Fibroblast of lung (primary cell): ENCODE results near the gene POLR1E. TPM values are rescaled to one million over a fixed set of nuclear protein-coding genes. Genes with fewer than 3 reads are reported as not detected.

Experiments
- DNase-seq, 2 donors: peaks; one replicate each; pipeline versions ENCODE4 v3.0.0 to v3.0.0-alpha.2; 2010; ENCODE audit warnings: low read depth in 2 of 2
- H2AFZ ChIP-seq: 2 replicates; pipeline ENCODE4 v1.5.1; 2012; ENCODE audit warnings: low read length, control low read depth, inconsistent platforms
- H3K27ac ChIP-seq: 2 replicates; pipeline ENCODE4 v1.5.1; 2011; ENCODE audit warnings: low read length, control low read depth; ENCODE audit not compliant: insufficient read depth
- H3K27me3 ChIP-seq: 2 replicates; pipeline ENCODE4 v1.5.1; 2011; ENCODE audit warnings: mild to moderate bottlenecking, low read length; ENCODE audit not compliant: control insufficient read depth, insufficient read depth
- H3K36me3 ChIP-seq: 2 replicates; pipeline ENCODE4 v1.5.1; 2011; ENCODE audit warnings: low read length; ENCODE audit not compliant: control insufficient read depth, insufficient read depth
- H3K4me1 ChIP-seq: 2 replicates; pipeline ENCODE4 v1.5.1; 2011; ENCODE audit warnings: low read length; ENCODE audit not compliant: control insufficient read depth, insufficient read depth; ENCODE audit errors: extremely low read depth
- H3K4me2 ChIP-seq: 2 replicates; pipeline ENCODE4 v1.5.1; 2011; ENCODE audit warnings: low read length, control low read depth; ENCODE audit not compliant: insufficient read depth; ENCODE audit errors: extremely low read depth
- H3K4me3 ChIP-seq, 4 experiments: fragments of 200-600 bp in 1 of 4; sonication (generic) in 1 of 4; replicated peaks in 1 of 4; 2 replicates each; pipeline ENCODE4 v1.5.1; 2011 to 2016; ENCODE audit warnings: low read length in 4 of 4, low read depth in 3 of 4, mild to moderate bottlenecking in 3 of 4, control low read depth in 2 of 4, inconsistent platforms in 1 of 4, mixed read lengths in 1 of 4; ENCODE audit not compliant: insufficient read depth in 1 of 4; ENCODE audit errors: control extremely low read depth in 1 of 4
- H3K79me2 ChIP-seq: 2 replicates; pipeline ENCODE4 v1.5.1; 2012; ENCODE audit warnings: mild to moderate bottlenecking, low read length, inconsistent platforms; ENCODE audit not compliant: control insufficient read depth, insufficient read depth
- H3K9ac ChIP-seq: 2 replicates; pipeline ENCODE4 v1.5.1; 2011; ENCODE audit warnings: mild to moderate bottlenecking, low read length, control low read depth; ENCODE audit not compliant: insufficient read depth
- H3K9me3 ChIP-seq: 2 replicates; pipeline ENCODE4 v1.5.1; 2012; ENCODE audit warnings: low read depth, low read length; ENCODE audit not compliant: control insufficient read depth, insufficient read depth
- H4K20me1 ChIP-seq: 2 replicates; pipeline ENCODE4 v1.5.1; 2011; ENCODE audit warnings: low read length; ENCODE audit not compliant: control insufficient read depth, insufficient read depth; ENCODE audit errors: extremely low read depth
- EZH2 ChIP-seq: IDR thresholded peaks from 2 replicates; pipeline ENCODE4 v1.5.1; 2012; ENCODE audit warnings: low read length, control low read depth, mild to moderate bottlenecking; ENCODE audit errors: missing control alignments
- polyA plus RNA-seq, 2 donors: library from polyadenylated mRNA; depleted of rRNA in 1 of 2; stranded (reverse) in 1 of 2; unstranded in 1 of 2; fragments of >200 nt; gene quantifications; 2 replicates each; pipeline ENCODE4 v1.2.1, GENCODE V29; 2011 to 2012; ENCODE audit warnings: missing spikeins in 1 of 2
- total RNA-seq: library from RNA; depleted of rRNA; stranded (reverse); fragments of >200 nt; gene quantifications from 2 replicates; pipeline ENCODE4 v1.2.1, GENCODE V29; 2014
- TF ChIP-seq, protein P1 (sequence below), 2 donors: IDR thresholded peaks in 1 of 2; conservative IDR thresholded peaks in 1 of 2; 1 replicate in 1 of 2; 2 replicates in 1 of 2; pipeline ENCODE4 v1.5.1; 2011 to 2012; ENCODE audit warnings: low read length in 2 of 2, control low read depth in 1 of 2, inconsistent platforms in 1 of 2, low read depth in 1 of 2, mild to moderate bottlenecking in 1 of 2

POLR1E gene
- total and polyA plus RNA-seq, 2 donors (not counting 1 experiment from before 2014, with no cell fraction given) = 30.9 to 31.7 TPM

DNA sequence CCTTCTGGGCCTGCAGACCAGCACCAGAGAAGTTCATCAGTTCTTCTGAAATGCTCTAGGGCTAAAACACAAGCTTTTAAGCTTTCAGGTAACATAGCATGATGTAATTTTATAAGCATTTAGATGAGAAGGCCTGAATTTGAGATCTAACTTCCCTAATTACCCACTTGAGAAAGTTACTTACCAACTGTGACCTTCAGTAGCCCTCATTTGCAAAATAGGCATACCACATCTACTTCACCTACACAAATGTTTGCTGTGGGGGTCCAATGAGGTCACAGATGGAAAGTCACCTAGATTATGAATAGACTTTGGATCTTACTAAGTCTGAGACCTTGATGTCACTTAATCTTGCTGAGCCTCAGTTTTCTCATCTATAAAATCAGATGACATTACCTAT lies 53.9 kb downstream of the POLR1E start:
- Histone ChIP-seq H2AFZ (no peak overlapping the region), H3K27ac (no peak overlapping the region), H3K27me3 (no peaks in the 10 kb centered on the region), H3K4me3 (no peak overlapping the region), H3K4me2 (no peak overlapping the region), H3K79me2 (no peaks in the 10 kb centered on the region), H3K36me3 (peaks cover 5% of the 10 kb centered on the region), H3K9ac (no peak overlapping the region), H4K20me1 (no peaks in the 10 kb centered on the region), H3K4me1 (no peaks in the 10 kb centered on the region), H3K9me3 (no peaks in the 10 kb centered on the region)
- TF ChIP-seq, protein P1, sequence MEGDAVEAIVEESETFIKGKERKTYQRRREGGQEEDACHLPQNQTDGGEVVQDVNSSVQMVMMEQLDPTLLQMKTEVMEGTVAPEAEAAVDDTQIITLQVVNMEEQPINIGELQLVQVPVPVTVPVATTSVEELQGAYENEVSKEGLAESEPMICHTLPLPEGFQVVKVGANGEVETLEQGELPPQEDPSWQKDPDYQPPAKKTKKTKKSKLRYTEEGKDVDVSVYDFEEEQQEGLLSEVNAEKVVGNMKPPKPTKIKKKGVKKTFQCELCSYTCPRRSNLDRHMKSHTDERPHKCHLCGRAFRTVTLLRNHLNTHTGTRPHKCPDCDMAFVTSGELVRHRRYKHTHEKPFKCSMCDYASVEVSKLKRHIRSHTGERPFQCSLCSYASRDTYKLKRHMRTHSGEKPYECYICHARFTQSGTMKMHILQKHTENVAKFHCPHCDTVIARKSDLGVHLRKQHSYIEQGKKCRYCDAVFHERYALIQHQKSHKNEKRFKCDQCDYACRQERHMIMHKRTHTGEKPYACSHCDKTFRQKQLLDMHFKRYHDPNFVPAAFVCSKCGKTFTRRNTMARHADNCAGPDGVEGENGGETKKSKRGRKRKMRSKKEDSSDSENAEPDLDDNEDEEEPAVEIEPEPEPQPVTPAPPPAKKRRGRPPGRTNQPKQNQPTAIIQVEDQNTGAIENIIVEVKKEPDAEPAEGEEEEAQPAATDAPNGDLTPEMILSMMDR (conservative IDR thresholded peaks at IDR 0.05 in 1 of 2, IDR thresholded peaks at IDR 0.05 in 1 of 2; ENCODE audit: low read depth in 1 of 2, low read length in 2 of 2) = no peak
- TF ChIP-seq EZH2 = no peak
- no peak for DNase-seq

DNA sequence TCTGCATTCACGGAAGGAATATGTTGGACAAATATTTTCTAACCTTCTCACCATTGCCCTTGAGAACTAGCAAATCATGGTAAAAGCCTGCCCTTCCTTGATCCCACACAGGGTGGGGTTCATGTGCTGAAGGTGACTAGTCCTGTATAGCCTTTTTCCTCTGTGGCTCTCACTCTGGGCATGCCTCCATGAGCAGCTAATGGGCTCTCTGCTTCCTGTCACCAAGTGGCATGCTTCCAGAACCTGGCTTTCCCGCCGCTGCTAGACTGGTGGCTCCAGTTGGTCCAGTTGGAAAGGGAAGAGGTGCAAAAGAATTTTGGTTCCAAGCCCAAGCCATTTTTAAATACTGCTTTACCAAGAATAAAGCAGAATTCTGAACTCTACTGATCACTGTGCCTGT lies 54.9 kb downstream of the POLR1E start:
- Histone ChIP-seq H3K27ac (no peak overlapping the region), H3K27me3 (no peaks in the 10 kb centered on the region), H3K9me3 (no peaks in the 10 kb centered on the region), H3K79me2 (no peaks in the 10 kb centered on the region), H3K4me3 (no peak overlapping the region), H3K4me2 (no peak overlapping the region), H3K9ac (no peak overlapping the region), H4K20me1 (no peaks in the 10 kb centered on the region), H3K36me3 (peaks cover 5% of the 10 kb centered on the region), H3K4me1 (no peaks in the 10 kb centered on the region), H2AFZ (no peak overlapping the region)
- DNase-seq = no peak
- TF ChIP-seq, protein P1 (conservative IDR thresholded peaks at IDR 0.05 in 1 of 2, IDR thresholded peaks at IDR 0.05 in 1 of 2; ENCODE audit: low read depth in 1 of 2, low read length in 2 of 2) = no peak
- no peak for TF ChIP-seq EZH2

DNA sequence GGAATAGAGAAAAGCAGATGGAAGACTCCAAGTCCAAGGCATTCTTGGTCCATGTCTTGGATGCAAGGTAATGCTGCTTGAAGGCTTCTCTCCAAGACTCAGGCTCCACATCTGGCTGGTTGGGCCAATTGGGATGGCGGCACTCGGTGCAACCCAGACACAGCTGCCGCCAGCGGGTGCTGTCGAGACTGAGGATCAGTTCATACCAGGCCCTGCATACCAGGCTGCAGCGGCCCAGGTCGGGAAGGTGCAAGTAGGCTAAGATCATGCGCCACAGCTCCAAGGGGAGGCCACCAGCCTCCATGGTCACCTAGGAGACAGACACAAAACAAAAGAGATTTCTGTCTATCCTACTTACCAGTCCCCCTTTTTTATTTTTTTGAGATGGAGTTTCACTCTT lies 55.7 kb downstream of the POLR1E start:
- H2AFZ ChIP-seq = no peak overlapping the region
- H3K4me2 ChIP-seq = no peak overlapping the region
- H3K9me3 ChIP-seq = no peaks in the 10 kb centered on the region
- no peak for DNase-seq
- H3K27ac ChIP-seq = no peak overlapping the region
- no peaks in the 10 kb centered on the region for H4K20me1 ChIP-seq
- no peaks in the 10 kb centered on the region for H3K4me1 ChIP-seq
- H3K79me2 ChIP-seq = no peaks in the 10 kb centered on the region
- H3K4me3 ChIP-seq = no peak overlapping the region
- TF ChIP-seq EZH2 = no peak
- TF ChIP-seq, protein P1 (conservative IDR thresholded peaks at IDR 0.05 in 1 of 2, IDR thresholded peaks at IDR 0.05 in 1 of 2; ENCODE audit: low read depth in 1 of 2, low read length in 2 of 2) = no peak
- peaks cover 5% of the 10 kb centered on the region for H3K36me3 ChIP-seq
- H3K27me3 ChIP-seq = no peaks in the 10 kb centered on the region
- no peak overlapping the region for H3K9ac ChIP-seq
